Gastrocnemius medialis (tissue), 4 donors: Measurements from ENCODE around the gene VARS1.
A peak's percentile ranks its signal among the peaks of the same experiment; 100 is the strongest.

Experiments used
- POLR2A ChIP-seq, 2 donors: fragments of 450-650 bp; IDR thresholded peaks; one replicate each; pipeline ENCODE4 v1.6.1; 2017; ENCODE audit warnings: antibody characterized with exemption in 2 of 2, mild to moderate bottlenecking in 2 of 2, moderate library complexity in 2 of 2
- TF ChIP-seq, protein P1 (sequence below), 5 experiments: fragments of 450-650 bp in 3 of 5; fragments of 200-600 bp in 2 of 5; sonication (generic) in 2 of 5; IDR thresholded peaks in 4 of 5; conservative IDR thresholded peaks in 1 of 5; 1 replicate in 4 of 5; 2 replicates in 1 of 5; pipeline ENCODE4 v1.5.1; 2016 to 2019; ENCODE audit warnings: antibody characterized with exemption in 5 of 5, mild to moderate bottlenecking in 3 of 5, moderate library complexity in 3 of 5

DNA sequence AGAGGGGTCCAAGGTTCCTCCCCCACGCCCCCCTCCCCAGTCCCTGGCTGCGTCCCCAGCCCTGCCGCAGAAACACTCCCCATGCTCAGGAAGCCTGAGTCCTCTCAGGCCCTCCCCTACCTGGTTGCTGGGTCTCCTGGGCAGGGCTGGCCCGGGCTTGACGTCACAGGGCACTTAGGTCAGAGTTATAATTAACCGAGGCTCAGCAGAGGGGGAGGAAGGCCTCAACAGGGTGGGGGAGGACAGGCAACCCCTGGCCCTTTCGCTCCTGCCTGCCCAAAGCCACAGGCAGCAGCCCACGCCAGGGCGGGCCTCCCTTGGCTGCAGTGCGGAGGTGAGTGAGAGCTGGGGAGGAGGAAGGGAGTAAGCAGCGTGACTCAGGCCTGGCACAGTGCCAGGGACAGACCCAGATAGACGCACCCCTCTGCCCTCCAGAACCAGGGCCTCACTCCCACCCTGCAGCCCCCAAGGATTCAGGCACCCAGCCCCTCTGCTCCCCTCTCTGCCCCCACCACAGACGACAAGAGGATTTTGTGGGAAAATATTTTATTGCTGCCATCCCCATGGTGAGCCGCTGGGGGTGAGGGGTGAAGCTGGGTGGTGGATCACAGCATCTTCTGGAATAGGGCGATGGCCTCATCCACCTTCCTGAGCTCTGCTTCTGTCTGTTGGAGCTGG is 18.4 kb downstream of the VARS1 start, which contains the start of gene VWA7:
- TF ChIP-seq, protein P1, sequence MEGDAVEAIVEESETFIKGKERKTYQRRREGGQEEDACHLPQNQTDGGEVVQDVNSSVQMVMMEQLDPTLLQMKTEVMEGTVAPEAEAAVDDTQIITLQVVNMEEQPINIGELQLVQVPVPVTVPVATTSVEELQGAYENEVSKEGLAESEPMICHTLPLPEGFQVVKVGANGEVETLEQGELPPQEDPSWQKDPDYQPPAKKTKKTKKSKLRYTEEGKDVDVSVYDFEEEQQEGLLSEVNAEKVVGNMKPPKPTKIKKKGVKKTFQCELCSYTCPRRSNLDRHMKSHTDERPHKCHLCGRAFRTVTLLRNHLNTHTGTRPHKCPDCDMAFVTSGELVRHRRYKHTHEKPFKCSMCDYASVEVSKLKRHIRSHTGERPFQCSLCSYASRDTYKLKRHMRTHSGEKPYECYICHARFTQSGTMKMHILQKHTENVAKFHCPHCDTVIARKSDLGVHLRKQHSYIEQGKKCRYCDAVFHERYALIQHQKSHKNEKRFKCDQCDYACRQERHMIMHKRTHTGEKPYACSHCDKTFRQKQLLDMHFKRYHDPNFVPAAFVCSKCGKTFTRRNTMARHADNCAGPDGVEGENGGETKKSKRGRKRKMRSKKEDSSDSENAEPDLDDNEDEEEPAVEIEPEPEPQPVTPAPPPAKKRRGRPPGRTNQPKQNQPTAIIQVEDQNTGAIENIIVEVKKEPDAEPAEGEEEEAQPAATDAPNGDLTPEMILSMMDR (IDR thresholded peaks at IDR 0.05 in 4 of 5, conservative IDR thresholded peaks at IDR 0.05 in 1 of 5): no peak
- peak in 1 of 2 donors; percentile 31 for TF ChIP-seq POLR2A (IDR thresholded peaks at IDR 0.05)
